K562 (cell line): Measurements from ENCODE around the gene DDAH1. TPM values are rescaled to one million over a fixed set of nuclear protein-coding genes. Genes with fewer than 3 reads are reported as not detected.

Experiments
- ATAC-seq: fragments of 200-7000 bp; cut with Tn5 transposase; 3 replicates; pipeline ENCODE4 v1.9.1; 2020; ENCODE audit warnings: moderate library complexity
- BruUV-seq: library from RNA; stranded (reverse); fragments of 400-500 nt; replicated peaks from 2 replicates; lab custom pipeline; 2021; lab: Mats Ljungman, UMichigan
- CTCF ChIA-PET: fragments of 300-600 bp; formaldehyde crosslinking; extraction: SDS; loops from one replicate; lab custom pipeline; 2021; ENCODE audit warnings: low intra/inter-chr PET ratio; lab: Yijun Ruan, JAX
- POLR2A ChIA-PET: fragments of 300-600, 350-650 bp; sonication (Branson Sonifier 250); formaldehyde crosslinking; extraction: SDS; loops from one replicate; lab custom pipeline; 2021; ENCODE audit warnings: antibody characterized with exemption, inconsistent platforms; lab: Yijun Ruan, JAX
- DNase-seq, 4 experiments: peaks; one replicate each; pipeline versions ENCODE4 v3.0.0 to v3.0.0-alpha.2; 2011 to 2018; ENCODE audit warnings: low spot score in 3 of 4, mixed read lengths in 3 of 4; ENCODE audit errors: extremely low read depth in 1 of 4
- FAIRE-seq: peaks from 2 replicates; lab custom pipeline; 2011; peaks lifted over from hg19 to GRCh38; lab: Jason Lieb, UNC
- H2AFZ ChIP-seq: 2 replicates; pipeline ENCODE4 v1.6.0; 2011; ENCODE audit warnings: low read depth, low read length, control low read depth, inconsistent platforms
- H3K27ac ChIP-seq: fragments of 200-600 bp; 3 replicates; pipeline ENCODE4 v1.8.0; 2011; ENCODE audit warnings: low read depth, mild to moderate bottlenecking, control low read depth, inconsistent platforms, low read length, moderate library complexity, mixed read lengths; ENCODE audit errors: extremely low read depth
- H3K27me3 ChIP-seq, 2 experiments: fragments of 300-600 bp in 1 of 2; 2 replicates in 1 of 2; 3 replicates in 1 of 2; pipeline versions ENCODE4 v1.6.0 to v1.8.0; 2011; ENCODE audit warnings: inconsistent platforms in 2 of 2, low read length in 2 of 2, mild to moderate bottlenecking in 1 of 2, mixed read lengths in 1 of 2, moderate library complexity in 1 of 2; ENCODE audit not compliant: control insufficient read depth in 2 of 2, insufficient read depth in 2 of 2
- H3K36me3 ChIP-seq: fragments of 300-600 bp; 3 replicates; pipeline ENCODE4 v1.8.0; 2011; ENCODE audit warnings: mild to moderate bottlenecking, low read length, inconsistent platforms; ENCODE audit not compliant: control insufficient read depth, insufficient read depth
- H3K4me1 ChIP-seq, 2 experiments: fragments of 200-600 bp in 1 of 2; replicated peaks in 1 of 2; 2 replicates in 1 of 2; 3 replicates in 1 of 2; pipeline versions ENCODE4 v1.5.1 to v1.8.0; 2011; ENCODE audit warnings: inconsistent platforms in 2 of 2, low read length in 2 of 2, mild to moderate bottlenecking in 1 of 2, mixed read lengths in 1 of 2, moderate library complexity in 1 of 2; ENCODE audit not compliant: control insufficient read depth in 2 of 2, insufficient read depth in 2 of 2
- H3K4me2 ChIP-seq: 2 replicates; pipeline ENCODE4 v1.6.1; 2011; ENCODE audit warnings: low read length, control low read depth, inconsistent platforms, mixed read lengths; ENCODE audit not compliant: insufficient read depth
- H3K4me3 ChIP-seq: fragments of 200-600 bp; sonication (generic), shearing (Covaris generic); 2 replicates; pipeline ENCODE4 v1.5.1; 2016; ENCODE audit warnings: control low read depth, inconsistent platforms
- H3K79me2 ChIP-seq: fragments of 200-600 bp; 3 replicates; pipeline ENCODE4 v1.8.0; 2011; ENCODE audit warnings: low read length, inconsistent platforms; ENCODE audit not compliant: control insufficient read depth, insufficient read depth
- H3K9ac ChIP-seq, 2 experiments: 2 replicates each; pipeline versions ENCODE4 v1.6.0 to v1.6.1; 2011; ENCODE audit warnings: low read depth in 2 of 2, low read length in 2 of 2, control low read depth in 1 of 2, inconsistent platforms in 1 of 2, mild to moderate bottlenecking in 1 of 2, mixed read lengths in 1 of 2; ENCODE audit not compliant: insufficient read depth in 1 of 2
- H3K9me1 ChIP-seq: one replicate; pipeline ENCODE4 v1.6.0; 2011; ENCODE audit warnings: inconsistent platforms, mild to moderate bottlenecking, low read length, moderate library complexity; ENCODE audit not compliant: control insufficient read depth, insufficient read depth
- H3K9me3 ChIP-seq: replicated peaks from 2 replicates; pipeline ENCODE4 v1.5.1; 2011; ENCODE audit warnings: low read depth, low read length, inconsistent platforms; ENCODE audit not compliant: control insufficient read depth, insufficient read depth
- H4K20me1 ChIP-seq: replicated peaks from 2 replicates; pipeline ENCODE4 v1.6.1; 2011; ENCODE audit warnings: low read length, inconsistent platforms, mixed read lengths; ENCODE audit not compliant: control insufficient read depth, insufficient read depth
- E2F3 ChIP-seq: fragments of 250-450 bp; sonication (Bioruptor Pico); IDR thresholded peaks from 2 replicates; pipeline ENCODE4 v1.4.0; 2020; ENCODE audit warnings: mild to moderate bottlenecking
- FIP1L1 ChIP-seq: fragments of 200-400 bp; formaldehyde crosslinking; IDR thresholded peaks from 2 replicates; pipeline ENCODE4 v1.6.1; 2018; ENCODE audit warnings: mild to moderate bottlenecking, low read depth, low read length; ENCODE audit not compliant: poor library complexity, severe bottlenecking
- GATAD2A ChIP-seq: fragments of 450-650 bp; IDR thresholded peaks from 2 replicates; pipeline ENCODE4 v1.6.1; 2017
- GTF2F1 ChIP-seq: IDR thresholded peaks from 2 replicates; pipeline ENCODE4 v1.6.1; 2011; ENCODE audit warnings: low read depth, low read length, improper control_type of control experiment
- MAFK ChIP-seq: IDR thresholded peaks from 2 replicates; pipeline ENCODE4 v1.6.1; 2011; ENCODE audit warnings: low read length, improper control_type of control experiment
- PYGO2 ChIP-seq: fragments of 450-650 bp; IDR thresholded peaks from 2 replicates; pipeline ENCODE4 v1.6.1; 2016; ENCODE audit warnings: mild to moderate bottlenecking, missing genetic modification characterization, moderate library complexity, missing compliant biosample characterization
- RBFOX2 ChIP-seq: fragments of 200-400 bp; formaldehyde crosslinking; IDR thresholded peaks from 2 replicates; pipeline ENCODE4 v1.6.1; 2017; ENCODE audit warnings: low read depth, mild to moderate bottlenecking, low read length, moderate library complexity
- RBM15 ChIP-seq: fragments of 200-400 bp; formaldehyde crosslinking; IDR thresholded peaks from 2 replicates; pipeline ENCODE4 v1.6.1; 2018; ENCODE audit warnings: mild to moderate bottlenecking, low read length, moderate library complexity; ENCODE audit not compliant: insufficient read depth
- SMAD1 ChIP-seq: fragments of 150-350 bp; IDR thresholded peaks from 2 replicates; pipeline ENCODE4 v1.6.1; 2014; ENCODE audit warnings: low read length, low read depth; ENCODE audit not compliant: partially characterized antibody
- SOX6 ChIP-seq: fragments of 450-650 bp; IDR thresholded peaks from 2 replicates; pipeline ENCODE4 v1.6.1; 2014; ENCODE audit warnings: mild to moderate bottlenecking
- ZNF668 ChIP-seq: fragments of 250-450 bp; sonication (Bioruptor Pico); IDR thresholded peaks from 2 replicates; pipeline ENCODE4 v1.8.0; 2022; ENCODE audit warnings: mild to moderate bottlenecking, inconsistent platforms
- ZZZ3 ChIP-seq: fragments of 450-650 bp; IDR thresholded peaks from 2 replicates; pipeline ENCODE4 v1.6.1; 2016; ENCODE audit warnings: antibody characterized with exemption, mild to moderate bottlenecking, moderate library complexity
- WGBS: fragments of 100-300 bp; shearing (Covaris generic); methylation state at CpG from one replicate; pipeline ENCODE4 v1.1.6; 2016; ENCODE audit warnings: low coverage, mixed read lengths; ENCODE audit not compliant: insufficient coverage; ENCODE audit errors: missing lambda C conversion rate; 5-methylcytosine and 5-hydroxymethylcytosine counted together
- in situ Hi-C: fragments of 300-500 bp; cut with MboI; formaldehyde crosslinking; loops from 4 replicates; pipeline ENCODE4 v1.15.0; 2018; ENCODE audit warnings: inconsistent platforms, mixed read lengths
- intact Hi-C: fragments of 100-400 bp; cut with micrococcal nuclease; formaldehyde crosslinking; loops from 2 replicates; pipeline ENCODE4 v1.14.2; 2022
- polyA plus RNA-seq, 8 experiments: library from polyadenylated mRNA; depleted of rRNA in 4 of 8; stranded (reverse) in 5 of 8; unstranded in 3 of 8; fragments of >200 nt; fragmentation: Nextera tagmentation in 2 of 8; fragmentation: Illumina TruSeq in 1 of 8; extraction: Ambion mirVana in 2 of 8; extraction: Trizol in 1 of 8; gene quantifications; 2 replicates each; pipeline versions ENCODE4 v1.2.1 to v1.2.3, GENCODE V29; 2011 to 2014; ENCODE audit warnings: inconsistent platforms in 1 of 8, missing spikeins in 1 of 8
- total RNA-seq, 7 experiments: library from RNA; depleted of rRNA in 6 of 7; stranded (reverse); fragments of >200 nt in 6 of 7; fragmentation: Illumina TruSeq in 2 of 7; extraction: Trizol in 2 of 7; gene quantifications; 2 replicates each; pipeline versions ENCODE4 v1.2.1 to v1.2.3, GENCODE V29; 2011 to 2021; ENCODE audit warnings: low replicate concordance in 1 of 7
- TF ChIP-seq, protein P1 (sequence below): fragments of 450-650 bp; formaldehyde crosslinking; IDR thresholded peaks from 2 replicates; pipeline ENCODE4 v1.4.0; 2022; ENCODE audit warnings: mild to moderate bottlenecking, moderate library complexity
- TF ChIP-seq, protein P2 (sequence below), 2 experiments: fragments of 200-800 bp in 1 of 2; sonication (Bioruptor generic) in 1 of 2; sonication (generic) in 1 of 2; formaldehyde crosslinking in 1 of 2; IDR thresholded peaks in 1 of 2; conservative IDR thresholded peaks in 1 of 2; 2 replicates each; pipeline versions ENCODE4 v1.5.0 to v1.6.1; 2016 to 2020; ENCODE audit warnings: missing compliant biosample characterization in 1 of 2, missing genetic modification characterization in 1 of 2, missing genetic modification reagents in 1 of 2

The DDAH1 gene
- total and polyA plus RNA-seq, 9 of the 15 experiments (the other 6 are each of a cell fraction or from before 2014, with no cell fraction given), result 0.04 to 0.24 (median 0.10) TPM

DNA sequence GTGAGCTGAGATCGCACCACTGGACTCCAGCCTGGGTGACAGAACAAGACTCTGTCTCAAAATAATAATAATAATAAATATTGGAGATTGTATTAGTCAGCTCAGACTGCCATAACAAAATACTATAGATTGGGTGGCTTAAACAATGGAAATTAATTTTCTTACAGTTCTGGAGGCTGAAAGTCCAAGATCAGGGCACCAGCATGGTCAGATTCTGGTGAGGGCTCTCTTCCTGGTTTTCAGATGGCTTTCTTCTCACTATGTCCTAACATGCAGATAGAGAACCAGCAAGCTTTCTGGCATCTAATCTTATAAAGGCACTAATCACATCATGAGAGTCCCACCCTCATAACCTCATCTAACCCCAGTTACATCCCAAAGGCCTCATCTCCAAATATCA, 23.2 kb upstream of the DDAH1 start:
- no peaks in the 10 kb centered on the region for H4K20me1 ChIP-seq
- DNase-seq (no peak), ATAC-seq (no peak), FAIRE-seq (no peak)
- H2AFZ ChIP-seq, result no peak overlapping the region
- no peaks in the 10 kb centered on the region for H3K9me1 ChIP-seq
- 0% methylated on average over 1 of the region's 1 CpG for WGBS
- no peaks in the 10 kb centered on the region for H3K27me3 ChIP-seq
- intact Hi-C loops, result no loop called here
- TF ChIP-seq SOX6, result no peak
- no peak for TF ChIP-seq FIP1L1
- TF ChIP-seq GATAD2A, result no peak
- TF ChIP-seq, protein P1, sequence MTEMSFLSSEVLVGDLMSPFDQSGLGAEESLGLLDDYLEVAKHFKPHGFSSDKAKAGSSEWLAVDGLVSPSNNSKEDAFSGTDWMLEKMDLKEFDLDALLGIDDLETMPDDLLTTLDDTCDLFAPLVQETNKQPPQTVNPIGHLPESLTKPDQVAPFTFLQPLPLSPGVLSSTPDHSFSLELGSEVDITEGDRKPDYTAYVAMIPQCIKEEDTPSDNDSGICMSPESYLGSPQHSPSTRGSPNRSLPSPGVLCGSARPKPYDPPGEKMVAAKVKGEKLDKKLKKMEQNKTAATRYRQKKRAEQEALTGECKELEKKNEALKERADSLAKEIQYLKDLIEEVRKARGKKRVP (CRISPR knock-in tag), result no peak
- TF ChIP-seq, protein P2, sequence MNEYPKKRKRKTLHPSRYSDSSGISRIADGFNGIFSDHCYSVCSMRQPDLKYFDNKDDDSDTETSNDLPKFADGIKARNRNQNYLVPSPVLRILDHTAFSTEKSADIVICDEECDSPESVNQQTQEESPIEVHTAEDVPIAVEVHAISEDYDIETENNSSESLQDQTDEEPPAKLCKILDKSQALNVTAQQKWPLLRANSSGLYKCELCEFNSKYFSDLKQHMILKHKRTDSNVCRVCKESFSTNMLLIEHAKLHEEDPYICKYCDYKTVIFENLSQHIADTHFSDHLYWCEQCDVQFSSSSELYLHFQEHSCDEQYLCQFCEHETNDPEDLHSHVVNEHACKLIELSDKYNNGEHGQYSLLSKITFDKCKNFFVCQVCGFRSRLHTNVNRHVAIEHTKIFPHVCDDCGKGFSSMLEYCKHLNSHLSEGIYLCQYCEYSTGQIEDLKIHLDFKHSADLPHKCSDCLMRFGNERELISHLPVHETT (CRISPR knock-in tag; conservative IDR thresholded peaks at IDR 0.05 in 1 of 2, IDR thresholded peaks at IDR 0.05 in 1 of 2), result no peak
- no peak for TF ChIP-seq ZNF668
- no peak for TF ChIP-seq MAFK
- no peak for TF ChIP-seq RBFOX2
- no peak for TF ChIP-seq SMAD1
- TF ChIP-seq E2F3 (CRISPR knock-in tag), result no peak
- no peak for TF ChIP-seq ZZZ3
- no peak for TF ChIP-seq PYGO2 (tag)
- TF ChIP-seq GTF2F1, result no peak
- no peak for TF ChIP-seq RBM15
- H3K4me2 ChIP-seq, result no peak overlapping the region
- no peaks in the 10 kb centered on the region for H3K9me3 ChIP-seq
- in situ Hi-C loops, result no loop called here
- H3K36me3 ChIP-seq, result no peaks in the 10 kb centered on the region
- H3K27ac ChIP-seq, result no peak overlapping the region
- no peak overlapping the region for H3K4me3 ChIP-seq
- H3K9ac ChIP-seq, result no peak overlapping the region
- ChIA-PET CTCF (no interaction called here), POLR2A (no interaction called here)
- no peaks in the 10 kb centered on the region for H3K79me2 ChIP-seq
- no peaks in the 10 kb centered on the region for H3K4me1 ChIP-seq
- no TSS peak for BruUV-seq
